ENCODE results near the gene DUSP1.

Gene DUSP1

GRCh38 chr5:172744123-172745104 lies 26.6 kb downstream of the DUSP1 start:
- no peak for DNase-seq (ENCODE audit: low read depth in 2 of 2, low spot score in 1 of 2)

GRCh38 chr5:172743112-172743959 lies 27.7 kb downstream of the DUSP1 start:
- DNase-seq (ENCODE audit: low read depth in 2 of 2, low spot score in 1 of 2), result no peak

GRCh38 chr5:172741206-172741582 lies 29.8 kb downstream of the DUSP1 start:
- no peak for DNase-seq (ENCODE audit: low read depth in 2 of 2, low spot score in 1 of 2)

- DNase-seq (ENCODE audit: low read depth in 2 of 2, low spot score in 1 of 2), result no peak
Observed at GRCh38 chr5:172740428-172741205, 30.4 kb downstream of the DUSP1 start.

- no peak for DNase-seq (ENCODE audit: low read depth in 2 of 2, low spot score in 1 of 2)
Observed at GRCh38 chr5:172739375-172739774, 31.6 kb downstream of the DUSP1 start.

- no peak for DNase-seq (ENCODE audit: low read depth in 2 of 2, low spot score in 1 of 2)
Observed at GRCh38 chr5:172736508-172737135, 34.4 kb downstream of the DUSP1 start.

GRCh38 chr5:172735141-172735831 lies 35.7 kb downstream of the DUSP1 start:
- no peak for DNase-seq (ENCODE audit: low read depth in 2 of 2, low spot score in 1 of 2)

- no peak for DNase-seq (ENCODE audit: low read depth in 2 of 2, low spot score in 1 of 2)
Observed at GRCh38 chr5:172733974-172734346, 37.0 kb downstream of the DUSP1 start.

- no peak for DNase-seq (ENCODE audit: low read depth in 2 of 2, low spot score in 1 of 2)
Observed at GRCh38 chr5:172733131-172733973, 37.6 kb downstream of the DUSP1 start.

- no peak for DNase-seq (ENCODE audit: low read depth in 2 of 2, low spot score in 1 of 2)
Observed at GRCh38 chr5:172732201-172732865, 38.7 kb downstream of the DUSP1 start.

- DNase-seq (ENCODE audit: low read depth in 2 of 2, low spot score in 1 of 2), result no peak
Observed at GRCh38 chr5:172731680-172732074, 39.3 kb downstream of the DUSP1 start.

GRCh38 chr5:172730981-172731679 lies 39.9 kb downstream of the DUSP1 start:
- no peak for DNase-seq (ENCODE audit: low read depth in 2 of 2, low spot score in 1 of 2)

- no peak for DNase-seq (ENCODE audit: low read depth in 2 of 2, low spot score in 1 of 2)
Observed at GRCh38 chr5:172730222-172730621, 40.8 kb downstream of the DUSP1 start.

- DNase-seq (ENCODE audit: low read depth in 2 of 2, low spot score in 1 of 2), result no peak
Observed at GRCh38 chr5:172729588-172729987, 41.4 kb downstream of the DUSP1 start.

- no peak for DNase-seq (ENCODE audit: low read depth in 2 of 2, low spot score in 1 of 2)
Observed at GRCh38 chr5:172728481-172729241, 42.3 kb downstream of the DUSP1 start.

- no peak for DNase-seq (ENCODE audit: low read depth in 2 of 2, low spot score in 1 of 2)
Observed at GRCh38 chr5:172727551-172727950, 43.4 kb downstream of the DUSP1 start.

- no peak for DNase-seq (ENCODE audit: low read depth in 2 of 2, low spot score in 1 of 2)
Observed at GRCh38 chr5:172726966-172727365, 44.0 kb downstream of the DUSP1 start.
